Activated CD4-positive, alpha-beta T cell treated with anti-CD3 and anti-CD28 coated beads for 24 hours (primary cell): Measurements from ENCODE around the gene TSPEAR.
"Not testable (repeated sequence)": the region's sequence is repeated elsewhere in the genome, so short reads cannot be mapped to it uniquely, and the experiment has no call there.

Experiments used
- DNase-seq, 2 donors: peaks; one replicate each; pipeline ENCODE4 v3.0.0-alpha.2; 2020; ENCODE audit warnings: low read depth in 2 of 2

The TSPEAR gene

DNA sequence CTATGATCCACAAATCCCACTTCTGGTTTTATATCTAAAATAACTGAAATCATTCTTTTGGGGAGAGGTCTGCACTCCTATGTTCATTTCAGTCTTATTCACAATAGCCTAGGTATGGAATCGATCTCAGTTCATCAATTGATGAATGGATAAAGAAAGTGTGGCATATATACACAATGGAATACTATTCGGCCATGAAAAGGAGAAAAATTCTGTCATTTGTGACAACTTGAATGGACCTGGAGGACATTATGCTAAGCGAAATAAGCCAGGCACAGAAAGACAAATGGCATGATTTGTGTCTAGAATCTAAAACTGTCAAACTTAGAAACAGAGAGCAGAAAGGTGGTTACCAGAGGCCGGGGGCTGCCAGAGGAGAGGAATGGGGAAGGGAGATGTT is 104.9 kb downstream of the TSPEAR start:
- no peak for DNase-seq

DNA sequence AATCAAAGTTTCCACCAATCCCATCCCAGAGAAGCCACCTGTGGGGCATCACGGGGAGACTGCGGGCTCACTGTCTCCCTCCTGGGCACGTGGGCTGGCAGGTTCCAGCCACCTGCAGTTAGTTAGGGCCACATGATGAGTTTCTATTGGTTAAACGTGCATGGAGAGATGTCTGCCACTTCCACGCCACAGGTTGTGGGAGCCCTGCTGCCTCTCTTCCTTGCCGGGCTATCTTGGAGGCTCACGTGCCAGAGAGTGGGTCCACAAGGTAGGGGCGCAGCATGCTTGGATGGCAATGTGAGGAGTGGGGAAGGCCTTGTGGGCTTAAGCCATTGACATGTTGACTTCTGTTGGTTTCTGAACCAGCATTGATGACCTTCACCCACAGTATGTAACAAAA is 107.5 kb downstream of the TSPEAR start:
- DNase-seq = no peak

DNA sequence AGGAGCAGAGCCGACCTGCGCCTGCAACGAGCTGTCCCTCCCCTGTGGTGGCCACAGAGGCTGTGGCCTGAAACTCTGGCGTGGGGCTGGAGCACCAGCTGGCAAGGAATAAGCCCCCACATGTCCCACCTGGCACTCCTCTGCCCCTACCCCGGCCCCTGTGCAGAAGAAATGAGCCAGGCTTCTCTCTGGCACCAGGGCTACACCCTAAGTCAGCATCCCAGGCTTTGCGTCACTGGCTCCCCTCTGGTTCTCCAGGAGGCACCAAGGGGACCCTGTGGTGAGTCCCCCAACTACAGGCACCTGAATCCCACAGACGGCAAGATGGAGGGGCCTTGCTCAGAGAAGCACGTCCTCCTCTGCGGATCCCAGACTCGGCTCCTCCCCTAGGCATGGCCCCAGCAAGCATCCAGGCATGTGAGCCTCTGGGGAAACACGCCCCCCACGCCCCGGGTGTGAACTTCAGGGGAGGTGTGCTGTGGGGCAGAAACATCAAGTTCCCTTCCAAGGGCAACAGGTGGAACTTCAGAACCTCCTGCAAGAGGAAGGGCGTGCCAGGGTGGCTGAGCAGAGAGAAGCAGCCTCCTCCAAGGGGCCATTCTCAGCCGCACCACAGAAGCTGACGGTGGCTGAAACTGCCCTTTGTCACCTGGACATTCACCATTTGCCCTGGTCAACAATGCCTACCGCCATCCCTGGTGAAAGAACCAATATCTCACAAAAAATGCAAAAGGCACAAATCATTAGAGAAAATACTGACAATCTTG is 108.1 kb downstream of the TSPEAR start:
- no peak for DNase-seq

DNA sequence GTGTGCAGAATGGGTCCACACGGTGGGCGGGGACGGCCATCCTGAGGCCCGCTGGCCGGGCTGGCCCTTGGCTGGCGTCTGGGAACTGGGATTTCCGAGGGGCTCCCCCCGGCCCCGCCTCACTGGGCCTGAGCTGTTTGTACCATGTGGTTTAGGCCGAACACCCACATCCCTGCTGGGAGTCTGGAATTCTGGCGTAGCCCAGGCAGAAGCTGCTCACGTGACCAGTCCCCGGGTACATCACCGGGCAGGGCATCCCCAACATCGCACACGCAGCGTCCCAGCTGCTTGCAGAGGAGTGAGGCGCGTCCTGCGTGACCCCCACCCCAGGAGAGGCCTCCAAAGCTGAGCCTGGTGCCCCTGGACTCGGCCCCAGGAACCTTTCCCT is 108.9 kb downstream of the TSPEAR start:
- DNase-seq = no peak

DNA sequence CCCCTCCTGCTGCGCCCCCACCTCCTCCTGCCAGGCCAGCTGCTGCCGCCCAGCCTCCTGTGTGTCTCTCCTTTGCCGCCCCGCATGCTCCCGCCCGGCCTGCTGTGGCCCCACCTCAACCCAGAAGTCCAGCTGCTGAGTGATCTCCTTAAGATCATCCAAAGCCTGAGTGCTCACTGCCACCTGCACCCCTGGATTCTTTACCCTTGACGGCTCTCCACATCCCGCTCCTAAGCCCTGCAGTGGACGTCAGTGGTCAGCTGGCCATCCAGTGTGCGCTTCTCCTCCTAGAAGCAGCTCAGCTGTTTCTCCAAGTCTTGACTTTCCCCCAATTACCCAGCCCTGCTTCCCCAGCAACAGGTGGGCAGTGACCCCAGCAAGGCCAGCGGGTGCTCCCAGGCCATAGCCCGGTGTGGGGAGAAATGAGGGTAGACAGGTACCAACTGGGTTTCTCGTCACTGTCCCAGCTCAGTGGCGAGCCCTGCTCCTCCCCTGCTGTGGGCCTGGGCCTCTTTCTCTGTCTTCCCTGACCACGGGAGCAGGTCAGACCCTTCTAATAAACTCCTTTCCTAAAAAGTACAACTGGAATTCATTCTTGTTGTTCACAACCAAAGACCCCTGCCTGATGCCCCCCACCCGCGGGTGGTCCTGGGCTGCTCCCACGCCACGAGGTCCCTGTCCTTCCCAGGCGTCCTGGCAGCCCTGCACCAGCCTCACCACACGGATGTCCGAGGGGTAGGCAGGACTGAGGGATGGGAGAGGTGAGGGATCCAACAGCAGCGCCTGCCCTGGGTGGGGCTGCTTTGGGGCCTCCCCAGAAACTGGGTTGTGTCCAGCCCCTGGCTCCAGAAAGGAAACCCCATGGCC is 109.5 kb downstream of the TSPEAR start:
- no peak for DNase-seq

DNA sequence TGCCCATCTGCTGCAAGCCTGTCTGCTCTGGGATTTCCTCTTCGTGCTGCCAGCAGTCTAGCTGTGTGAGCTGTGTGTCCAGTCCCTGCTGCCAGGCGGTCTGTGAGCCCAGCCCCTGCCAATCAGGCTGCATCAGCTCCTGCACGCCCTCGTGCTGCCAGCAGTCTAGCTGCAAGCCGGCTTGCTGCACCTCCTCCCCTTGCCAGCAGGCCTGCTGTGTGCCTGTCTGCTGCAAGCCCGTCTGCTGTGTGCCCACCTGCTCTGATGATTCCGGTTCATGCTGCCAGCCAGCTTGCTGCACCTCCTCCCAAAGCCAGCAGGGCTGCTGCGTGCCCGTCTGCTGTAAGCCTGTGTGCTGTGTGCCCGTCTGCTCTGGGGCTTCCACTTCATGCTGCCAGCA is 110.3 kb downstream of the TSPEAR start:
- not testable (repeated sequence) for DNase-seq

DNA sequence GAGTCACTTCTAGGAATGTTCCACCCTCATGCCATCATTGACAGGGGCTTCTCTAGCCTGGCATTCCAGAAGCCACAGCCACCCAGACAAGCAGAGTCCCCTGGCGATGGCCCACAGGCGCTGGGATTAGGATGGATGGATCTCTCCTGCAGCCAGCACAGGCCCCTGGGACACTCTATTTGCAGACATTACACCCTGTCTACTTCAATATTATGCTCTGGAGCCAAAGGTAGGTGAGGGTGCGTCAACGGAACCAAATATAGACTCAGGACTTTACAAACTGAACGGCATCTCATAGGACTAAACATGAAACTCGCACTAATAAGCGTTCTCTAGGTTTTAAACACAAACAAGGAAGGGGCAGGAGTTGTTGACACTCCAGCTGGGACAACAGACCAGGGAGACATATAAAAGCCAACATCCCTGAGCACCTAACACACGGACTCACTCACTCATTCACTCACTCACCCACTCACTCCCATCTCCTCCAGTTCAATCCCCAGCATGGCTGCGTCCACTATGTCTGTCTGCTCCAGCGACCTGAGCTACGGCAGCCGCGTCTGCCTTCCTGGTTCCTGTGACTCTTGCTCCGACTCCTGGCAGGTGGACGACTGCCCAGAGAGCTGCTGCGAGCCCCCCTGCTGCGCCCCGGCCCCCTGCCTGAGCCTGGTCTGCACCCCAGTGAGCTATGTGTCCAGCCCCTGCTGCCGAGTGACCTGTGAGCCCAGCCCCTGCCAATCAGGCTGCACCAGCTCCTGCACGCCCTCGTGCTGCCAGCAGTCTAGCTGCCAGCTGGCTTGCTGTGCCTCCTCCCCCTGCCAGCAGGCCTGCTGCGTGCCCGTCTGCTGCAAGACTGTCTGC is 111.0 kb downstream of the TSPEAR start, which contains the start of gene KRTAP10-7:
Gene KRTAP10-7 (plus strand): TSS at position 480 of the 861 bp plus-strand sequence. CDS start 25 bp downstream, at position 505.
- DNase-seq = not testable (repeated sequence)

DNA sequence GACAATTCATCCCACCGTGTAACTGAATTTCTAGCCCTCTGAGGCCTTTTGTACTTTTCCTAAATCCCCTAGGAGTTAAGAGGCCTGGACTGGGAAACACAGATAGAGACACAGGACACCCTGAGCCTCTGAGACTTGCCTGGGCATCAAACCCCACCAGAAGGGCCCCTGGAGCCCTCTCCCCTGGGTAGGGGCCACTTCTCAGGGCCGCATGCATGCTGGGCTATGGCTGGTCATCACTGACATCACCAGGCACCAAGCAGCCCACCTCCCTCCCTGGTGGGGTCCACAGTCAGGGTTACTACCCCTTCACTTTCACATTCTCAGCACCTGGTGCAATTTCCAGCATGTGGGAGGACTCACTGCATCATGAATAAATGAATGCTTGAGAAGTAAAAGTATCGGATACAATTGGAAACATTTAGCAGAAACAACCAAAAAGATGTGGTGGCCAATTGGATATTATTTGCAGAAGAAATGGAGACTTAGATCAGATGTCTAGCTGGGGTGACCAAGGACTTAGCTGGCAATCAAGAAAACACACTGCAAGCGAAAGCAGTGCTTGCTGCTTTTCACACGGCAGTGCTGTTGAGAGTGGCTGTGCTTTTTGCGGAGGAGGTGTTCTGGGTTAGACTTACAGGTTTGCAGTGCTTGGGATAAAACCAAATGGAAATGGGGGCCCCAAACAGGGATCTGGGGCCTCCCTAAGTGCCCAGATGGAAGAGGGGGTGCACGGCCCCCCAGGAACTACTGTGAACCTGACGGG is 111.9 kb downstream of the TSPEAR start:
- DNase-seq = no peak

DNA sequence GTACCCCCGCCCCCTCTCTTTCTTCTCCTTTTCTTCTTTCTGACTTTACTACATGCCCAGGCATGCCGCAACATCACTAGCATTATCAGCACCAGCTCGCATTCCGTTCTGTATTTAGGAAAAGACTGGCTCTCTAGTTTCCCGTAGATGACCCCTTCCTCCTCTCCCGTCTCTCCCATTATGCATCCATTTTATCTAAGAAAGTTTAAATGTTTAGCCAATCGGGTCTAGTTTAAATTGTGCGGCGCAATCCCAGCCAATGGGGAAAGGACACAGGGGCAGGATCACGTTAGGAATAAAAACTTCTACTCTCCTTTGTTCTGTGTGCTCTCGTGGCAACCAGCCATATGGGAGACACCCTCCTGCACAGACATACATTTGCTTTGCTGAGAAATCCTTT is 113.3 kb downstream of the TSPEAR start:
- DNase-seq = no peak

DNA sequence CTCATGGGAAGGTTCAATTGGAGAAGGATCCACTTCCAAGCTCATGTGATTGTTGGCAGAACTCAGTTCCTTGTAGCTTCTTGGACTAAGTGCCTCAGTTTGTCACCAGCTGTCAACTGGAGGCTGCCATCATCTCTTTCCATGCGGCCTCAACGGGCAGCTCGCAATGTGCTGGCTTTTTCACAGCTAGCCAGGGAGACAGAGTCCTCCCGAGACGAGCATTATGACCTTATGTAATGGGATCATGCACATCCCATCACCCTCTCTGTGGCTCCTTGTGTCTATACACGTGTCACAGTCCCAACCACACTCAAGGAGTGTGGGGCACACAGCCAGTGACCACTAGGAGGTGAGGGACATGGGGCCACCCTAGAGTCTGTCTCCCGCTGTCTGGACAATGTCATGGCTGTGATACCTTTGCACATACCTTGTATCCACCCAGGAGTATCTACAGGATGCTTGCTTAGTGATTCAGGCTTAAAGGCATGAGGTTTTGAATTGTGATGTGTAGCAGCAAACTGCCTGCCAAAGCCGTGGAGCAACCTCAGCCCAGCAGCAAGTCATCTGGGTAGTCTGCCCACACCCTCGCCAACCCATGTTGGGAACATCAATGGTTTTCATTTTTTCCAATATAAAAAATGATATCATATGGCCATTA is 115.2 kb downstream of the TSPEAR start:
- DNase-seq = no peak

DNA sequence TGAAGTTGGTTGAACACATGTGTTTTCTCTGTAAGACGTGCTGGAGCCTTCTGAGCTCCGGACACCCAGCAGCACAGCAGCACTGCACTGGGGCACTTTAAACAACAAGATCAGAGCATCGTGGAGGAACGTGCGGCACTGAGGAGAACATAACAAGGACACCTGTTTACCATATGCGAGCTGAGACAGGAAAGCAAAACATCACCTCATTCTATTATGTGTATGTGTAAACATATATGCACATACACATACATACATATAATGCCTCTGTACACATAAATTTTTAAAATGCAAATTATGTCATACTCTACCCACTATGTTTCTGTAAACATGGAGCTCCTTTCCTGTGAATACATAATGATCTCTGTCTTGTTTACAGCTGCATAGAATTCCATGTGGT is 115.8 kb downstream of the TSPEAR start:
- DNase-seq = no peak

DNA sequence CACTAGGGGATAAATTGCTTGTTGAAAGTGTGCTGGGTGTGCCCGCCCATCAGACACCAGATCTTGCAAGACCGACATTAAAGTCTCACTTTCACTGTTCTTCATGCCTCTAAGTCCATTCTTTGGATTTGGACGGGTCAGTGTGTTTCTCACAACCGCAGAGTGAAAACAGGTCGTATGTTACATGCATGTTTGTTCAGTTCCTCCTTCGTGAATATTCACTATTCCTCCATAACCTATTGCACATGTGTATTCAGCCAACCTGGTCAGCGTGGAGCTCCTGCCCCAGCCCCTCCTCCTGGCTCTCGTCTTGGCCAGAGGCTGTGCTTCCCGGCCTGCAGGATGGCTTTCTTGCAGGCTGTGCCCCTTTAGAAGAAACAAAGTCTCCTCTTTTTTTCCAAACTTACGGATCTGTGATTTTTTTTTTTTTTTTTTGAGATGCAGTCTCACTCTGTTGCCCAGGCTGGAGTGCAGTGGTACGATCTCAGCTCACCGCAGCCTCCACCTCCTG is 116.9 kb downstream of the TSPEAR start:
- no peak for DNase-seq

DNA sequence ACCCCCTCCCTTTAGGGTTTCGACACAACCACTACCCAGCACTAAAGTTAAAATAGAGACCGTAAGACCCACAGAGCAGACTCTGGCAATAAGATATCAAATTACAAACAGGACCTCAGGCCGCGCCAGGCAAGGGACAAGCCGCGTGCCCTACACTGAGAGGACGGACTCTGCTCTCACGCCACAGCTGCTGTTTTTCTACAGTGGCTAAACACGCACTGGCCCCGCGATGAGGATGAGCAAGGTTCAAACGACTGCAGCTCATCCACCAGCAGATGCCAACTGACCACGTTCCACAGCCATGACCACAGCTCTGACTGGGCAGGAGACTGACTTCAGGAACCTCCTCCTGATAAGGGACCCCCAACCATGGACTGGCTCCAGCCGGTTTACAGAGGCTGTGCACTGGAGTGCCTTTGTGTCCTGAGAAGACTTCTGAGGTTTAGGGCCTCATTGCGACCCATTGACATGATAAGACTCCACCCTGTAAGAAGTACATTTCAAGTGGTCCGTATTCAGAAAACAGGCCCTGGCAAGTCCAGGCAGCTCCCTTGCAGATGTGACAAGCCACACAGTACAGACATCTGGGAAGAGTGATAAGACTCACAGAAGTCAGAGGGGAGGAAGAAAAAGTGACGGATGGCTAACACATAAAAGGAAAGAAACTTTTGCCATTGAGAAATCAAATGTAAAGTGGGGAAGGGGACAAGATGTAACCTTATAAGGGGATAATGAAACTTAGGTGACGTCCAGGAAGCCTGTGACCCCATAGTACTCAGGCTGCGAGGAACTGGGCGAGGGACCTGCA is 117.6 kb downstream of the TSPEAR start:
- no peak for DNase-seq

DNA sequence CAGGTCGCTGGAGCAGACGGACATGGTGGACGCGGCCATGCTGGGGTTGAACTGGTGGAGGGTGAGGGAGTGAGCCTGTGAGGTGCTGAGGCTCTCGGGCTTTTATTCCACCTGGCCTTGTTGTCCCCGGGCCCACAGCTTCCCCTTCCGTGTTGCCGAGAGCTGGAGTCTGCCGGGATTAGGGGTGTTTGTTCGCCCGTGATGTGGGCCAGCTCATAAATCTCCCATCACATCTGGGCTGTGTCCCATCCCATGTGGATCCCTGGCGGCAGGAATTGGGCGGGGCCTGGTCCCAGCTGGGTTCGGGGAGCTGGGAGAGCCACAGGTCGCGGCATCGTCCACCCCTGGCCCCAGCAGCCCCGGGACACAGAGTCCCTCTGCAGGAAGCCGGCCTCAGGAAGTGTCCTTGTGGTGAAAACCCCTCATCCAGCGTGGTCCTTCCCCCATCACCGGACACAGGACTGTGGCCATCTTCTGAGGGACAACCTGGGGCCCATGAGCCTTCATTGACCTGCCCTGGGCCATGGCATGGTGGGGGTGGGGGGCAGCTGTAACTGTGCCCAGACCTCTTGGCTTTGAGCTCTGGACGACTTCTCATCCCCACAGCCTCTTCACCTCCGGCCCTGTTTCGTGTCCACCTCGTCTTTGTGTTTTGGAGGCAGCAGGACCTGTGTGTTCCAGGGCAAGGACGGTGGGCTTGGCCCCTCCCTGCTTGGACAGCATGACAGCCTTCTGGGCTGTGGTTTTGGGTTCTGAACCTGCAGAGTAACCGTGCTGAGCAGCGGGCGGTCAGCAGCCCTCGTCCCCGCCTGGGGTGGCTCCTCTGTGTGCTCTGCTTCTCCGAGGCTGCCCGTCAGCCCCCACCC is 118.7 kb downstream of the TSPEAR start, which contains the start of gene KRTAP10-6:
Gene KRTAP10-6 (minus strand): TSS at position 60 of the 866 bp plus-strand sequence. CDS start 21 bp downstream, at position 39.
- DNase-seq = no peak

DNA sequence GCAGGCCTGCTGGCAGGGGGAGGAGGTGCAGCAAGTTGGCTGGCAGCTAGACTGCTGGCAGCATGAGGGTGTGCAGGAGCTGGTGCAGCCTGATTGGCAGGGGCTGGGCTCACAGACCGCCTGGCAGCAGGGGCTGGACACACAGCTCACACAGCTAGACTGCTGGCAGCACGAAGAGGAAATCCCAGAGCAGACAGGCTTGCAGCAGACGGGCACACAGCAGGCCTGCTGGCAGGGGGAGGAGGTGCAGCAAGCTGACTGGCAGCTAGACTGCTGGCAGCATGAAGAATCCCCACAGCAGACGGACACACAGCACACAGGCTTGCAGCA is 119.6 kb downstream of the TSPEAR start:
- DNase-seq = not testable (repeated sequence)

DNA sequence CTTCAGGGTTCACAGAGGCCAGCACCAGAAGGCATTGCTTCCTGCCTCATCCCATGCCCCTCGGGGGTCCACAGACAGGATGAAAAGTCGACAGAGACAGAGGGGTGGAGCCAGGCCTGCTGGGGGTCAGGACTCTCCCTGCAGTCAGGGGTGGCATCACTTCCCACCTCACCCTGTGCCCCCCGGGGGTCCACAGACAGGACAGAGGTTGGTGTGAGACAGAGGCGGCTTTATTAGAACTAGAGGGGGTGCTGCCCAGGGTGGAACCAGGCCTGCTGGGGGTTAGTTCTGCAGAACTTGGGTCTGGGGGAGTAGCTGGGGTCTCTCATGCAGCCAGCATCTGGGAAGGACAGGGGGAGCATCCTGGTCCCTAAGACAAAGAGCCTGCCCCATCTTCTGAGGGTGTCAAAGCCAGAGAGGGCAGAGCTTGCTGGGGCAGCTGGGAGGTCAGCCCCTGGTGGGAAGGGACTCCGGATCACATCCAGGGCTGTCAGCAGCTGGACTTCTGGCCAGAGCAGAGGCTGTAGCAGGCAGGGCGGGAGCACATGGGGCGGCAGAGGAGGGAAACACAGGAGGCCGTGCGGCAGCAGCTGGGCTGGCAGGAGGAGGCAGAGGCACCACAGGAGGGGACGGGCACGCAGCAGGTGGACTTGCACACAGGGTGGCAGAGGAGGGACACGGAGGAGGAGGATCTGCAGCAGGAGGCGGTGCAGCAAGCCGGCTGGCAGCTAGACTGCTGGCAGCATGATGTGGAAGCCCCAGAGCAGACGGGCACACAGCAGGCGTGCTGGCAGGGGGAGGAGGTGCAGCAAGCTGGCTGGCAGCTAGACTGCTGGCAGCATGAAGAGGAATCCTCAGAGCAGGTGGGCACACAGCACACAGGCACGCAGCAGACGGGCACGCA is 120.2 kb downstream of the TSPEAR start:
- not testable (repeated sequence) for DNase-seq

DNA sequence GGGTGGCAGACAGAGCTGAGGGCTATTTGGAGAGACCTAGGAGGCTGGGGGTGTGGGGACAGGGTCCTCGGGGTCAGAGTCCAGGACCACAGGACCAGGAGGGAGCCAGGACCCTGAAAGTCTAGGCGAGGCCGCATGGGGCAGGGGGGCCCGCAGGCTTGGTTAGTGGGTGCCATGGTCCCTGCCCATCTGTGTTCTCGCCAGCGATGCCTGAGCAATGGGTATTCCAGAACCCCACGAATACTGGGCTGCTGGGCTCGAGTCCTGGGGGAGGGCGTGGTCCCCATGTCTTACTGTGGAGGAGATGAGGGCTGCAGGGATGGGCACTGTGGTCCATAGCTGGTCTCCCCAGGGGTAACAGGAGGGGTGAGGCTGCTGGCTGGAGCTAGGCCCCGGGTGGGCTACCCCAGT is 121.1 kb downstream of the TSPEAR start:
- DNase-seq = no peak
